UCSD-AML1 (cell line): ENCODE measurements around the gene TBL1Y.
"Not testable (repeated sequence)": the region's sequence is repeated elsewhere in the genome, so short reads cannot be mapped to it uniquely, and the experiment has no call there.

Experiments
- DNase-seq: peaks from one replicate; lab custom pipeline; 2025; ENCODE audit not compliant: unreplicated experiment; lab: John Stamatoyannopoulos, UW

TBL1Y gene

DNA sequence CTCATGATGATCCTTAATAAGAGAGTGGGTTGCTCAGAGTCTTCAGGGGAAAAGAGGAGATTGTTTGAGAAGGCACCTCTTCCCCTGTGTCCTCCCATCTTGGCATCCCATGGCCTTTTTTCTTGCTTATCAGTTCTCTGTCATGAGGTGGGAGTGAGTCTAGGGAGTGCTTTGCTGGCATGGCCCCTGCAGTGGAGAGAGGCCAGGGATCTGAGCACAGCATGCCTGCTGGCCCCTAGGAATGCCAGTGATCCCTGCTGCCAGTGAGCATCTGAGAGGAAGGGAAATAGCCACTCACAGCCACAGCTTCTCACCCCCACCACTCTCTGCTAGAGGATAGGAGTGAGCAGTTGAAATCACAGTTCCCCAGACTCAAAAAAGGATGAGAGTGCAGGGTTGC, 168.2 kb downstream of the TBL1Y start:
- no peak for DNase-seq

DNA sequence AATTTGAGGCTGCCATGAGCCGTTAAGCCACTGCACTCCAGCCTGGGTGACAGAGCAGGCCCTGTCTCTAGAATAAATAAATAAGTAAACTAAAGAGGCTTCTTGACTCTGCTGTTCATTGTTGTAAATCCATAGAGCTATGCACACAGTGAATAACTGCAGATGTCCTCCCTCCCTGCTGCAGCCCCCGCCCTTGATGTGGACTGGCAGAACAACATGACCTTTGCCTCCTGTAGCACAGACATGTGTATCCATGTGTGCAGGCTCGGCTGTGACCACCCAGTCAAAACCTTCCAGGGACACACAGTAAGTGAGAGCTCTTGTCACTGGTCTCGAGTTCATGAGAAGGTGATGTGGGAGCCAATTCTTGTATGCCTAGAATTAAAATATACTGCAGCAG, 170.1 kb downstream of the TBL1Y start:
- DNase-seq = not testable (repeated sequence)

DNA sequence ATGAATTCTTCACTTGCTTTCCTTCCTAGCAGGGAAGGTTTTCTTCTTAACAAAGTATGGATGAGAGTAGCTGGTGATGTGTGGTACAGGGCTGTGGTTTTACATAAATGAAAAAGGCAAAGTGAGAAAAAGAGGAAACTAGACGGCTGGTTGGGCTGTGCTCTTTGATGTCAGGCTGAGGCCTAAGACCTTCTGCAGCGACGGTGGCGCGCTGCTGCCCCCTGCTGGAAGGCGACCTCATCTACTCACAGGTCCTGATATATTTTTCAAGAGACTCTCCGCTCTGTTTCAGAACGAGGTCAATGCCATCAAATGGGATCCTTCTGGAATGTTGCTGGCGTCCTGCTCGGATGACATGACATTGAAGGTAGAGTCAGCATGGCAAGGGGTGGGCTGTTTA, 175.1 kb downstream of the TBL1Y start:
- no peak for DNase-seq

DNA sequence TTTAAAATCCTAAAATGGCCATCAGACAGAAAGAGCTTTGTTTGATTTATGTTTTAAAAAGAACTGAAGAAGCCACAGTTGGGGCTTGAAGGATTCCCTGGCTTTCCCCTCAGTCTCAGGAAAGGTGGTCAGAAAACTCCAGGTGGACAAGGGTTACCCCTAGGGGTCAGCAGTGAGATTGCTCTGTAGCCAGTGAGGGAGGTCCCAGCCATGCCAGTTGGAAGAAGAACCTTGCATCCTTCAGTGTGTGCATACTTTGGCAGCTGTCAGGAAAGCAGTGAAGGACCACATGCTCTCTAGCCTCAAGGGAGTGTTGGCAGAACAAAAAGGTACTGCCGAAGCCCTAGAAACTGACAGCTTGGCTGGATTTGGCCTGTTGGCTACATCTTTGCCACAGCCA, 182.3 kb downstream of the TBL1Y start:
- no peak for DNase-seq

DNA sequence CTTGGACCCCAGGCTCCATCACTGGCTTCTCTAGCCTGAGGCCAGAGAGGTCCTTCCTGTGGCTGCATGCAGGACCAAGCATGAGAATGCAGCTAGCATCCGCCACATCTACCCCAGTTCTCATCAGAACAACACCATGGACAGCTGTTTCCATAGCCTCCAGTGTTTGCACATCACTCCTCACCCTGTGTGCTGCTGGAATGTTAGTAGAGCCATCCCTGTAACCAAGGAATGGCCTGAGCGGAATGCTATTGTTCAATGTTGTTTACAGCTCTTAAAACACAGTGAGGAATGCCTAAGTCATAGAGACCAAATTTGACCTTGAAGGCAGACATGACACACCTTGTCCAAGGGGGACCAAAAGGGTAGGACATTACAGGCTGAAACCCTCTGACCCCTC, 183.9 kb downstream of the TBL1Y start:
- no peak for DNase-seq

DNA sequence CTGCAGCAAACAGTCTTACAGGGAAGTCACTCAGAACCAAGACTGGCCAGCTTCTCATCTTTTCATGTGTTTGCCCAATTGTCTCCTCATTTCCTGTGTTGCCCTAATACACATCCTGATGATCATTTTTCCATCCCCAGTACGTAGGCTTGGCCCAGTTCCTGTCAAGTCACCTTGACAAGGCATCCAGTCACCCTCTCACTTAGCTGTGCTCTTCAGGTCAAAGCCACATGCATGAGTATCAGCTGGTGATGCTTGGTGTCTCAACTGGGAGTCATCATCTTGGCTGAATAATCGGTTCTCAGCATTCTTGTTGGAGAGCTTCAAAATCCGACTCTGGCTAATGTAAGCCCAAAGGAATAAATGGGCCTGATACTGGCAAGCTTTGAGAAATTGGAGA, 186.5 kb downstream of the TBL1Y start:
- DNase-seq = no peak

DNA sequence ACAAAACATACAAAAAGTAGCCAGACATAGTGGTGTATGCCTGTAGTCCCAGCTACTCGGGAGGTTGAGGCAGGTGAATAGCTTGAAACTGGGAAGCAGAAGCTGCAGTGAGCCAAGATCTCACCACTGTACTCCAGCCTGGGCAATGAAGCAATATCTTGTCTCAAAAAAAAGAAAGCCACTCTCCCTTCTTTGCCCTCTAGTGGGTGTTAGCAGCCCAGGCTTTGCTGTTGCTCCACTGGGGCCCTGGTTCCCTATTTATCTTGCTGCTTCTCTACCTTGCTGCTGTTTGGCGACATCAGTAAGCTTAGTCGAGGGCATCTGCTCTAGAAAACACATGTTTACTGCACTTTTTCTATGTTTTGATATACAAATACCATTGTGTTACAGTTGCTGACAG, 189.2 kb downstream of the TBL1Y start:
- no peak for DNase-seq

DNA sequence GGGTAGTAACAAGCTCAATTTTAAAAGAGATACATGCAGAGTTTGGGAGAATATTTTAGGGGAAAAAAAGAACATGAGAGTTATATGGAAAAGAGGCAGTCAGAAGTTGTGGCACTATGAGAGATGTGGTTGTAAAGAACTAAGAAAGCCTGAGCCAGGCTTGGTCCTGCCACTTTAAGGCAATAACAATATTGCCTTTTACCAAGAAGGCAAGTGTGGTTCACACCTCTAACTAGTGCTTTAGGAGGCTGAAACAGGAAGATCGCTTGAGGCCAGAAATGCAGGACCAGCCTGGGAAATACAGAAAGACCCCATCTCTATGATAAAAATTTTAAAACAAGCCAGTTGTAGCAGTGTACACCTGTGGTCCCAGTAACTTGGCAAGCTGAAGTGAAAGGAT, 192.2 kb downstream of the TBL1Y start:
- no peak for DNase-seq

DNA sequence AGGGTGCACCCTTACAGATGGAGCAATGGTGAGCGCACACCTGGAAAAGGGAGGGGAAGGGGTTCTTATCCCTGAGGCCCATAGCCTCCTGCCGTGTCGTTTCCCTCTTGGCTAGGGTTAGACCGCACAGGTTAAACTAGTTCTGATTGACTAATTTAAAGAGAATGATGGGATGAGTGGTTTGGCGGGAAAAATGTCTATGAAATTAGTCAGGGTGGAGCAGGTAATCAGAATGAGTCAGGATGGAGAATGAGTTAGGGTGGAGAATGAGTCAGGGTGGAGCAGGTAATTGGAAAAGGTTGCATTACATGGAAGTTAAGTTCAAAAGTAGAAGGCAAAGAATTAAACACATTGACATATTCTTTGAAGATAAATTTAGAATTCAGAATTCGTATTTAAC, 196.7 kb downstream of the TBL1Y start:
- DNase-seq = no peak

DNA sequence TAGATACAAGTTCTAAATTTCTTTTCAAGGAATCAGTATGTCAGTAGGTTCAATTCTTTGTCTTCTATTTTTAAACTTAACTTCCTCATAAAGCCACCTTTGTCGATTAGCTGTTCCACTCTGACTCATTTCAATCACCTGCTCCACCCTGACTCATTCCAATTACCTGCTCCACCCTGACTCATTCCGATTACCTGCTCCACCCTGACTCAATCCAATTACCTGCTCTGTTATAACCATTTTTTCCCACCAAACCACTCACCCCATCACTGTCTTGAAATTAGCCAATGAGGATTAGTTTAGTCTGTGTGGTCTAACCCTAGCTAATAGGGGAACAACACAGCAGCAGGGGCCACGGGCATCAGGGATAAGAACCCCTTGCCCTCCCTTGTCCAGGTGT, 199.6 kb downstream of the TBL1Y start:
- DNase-seq = no peak

DNA sequence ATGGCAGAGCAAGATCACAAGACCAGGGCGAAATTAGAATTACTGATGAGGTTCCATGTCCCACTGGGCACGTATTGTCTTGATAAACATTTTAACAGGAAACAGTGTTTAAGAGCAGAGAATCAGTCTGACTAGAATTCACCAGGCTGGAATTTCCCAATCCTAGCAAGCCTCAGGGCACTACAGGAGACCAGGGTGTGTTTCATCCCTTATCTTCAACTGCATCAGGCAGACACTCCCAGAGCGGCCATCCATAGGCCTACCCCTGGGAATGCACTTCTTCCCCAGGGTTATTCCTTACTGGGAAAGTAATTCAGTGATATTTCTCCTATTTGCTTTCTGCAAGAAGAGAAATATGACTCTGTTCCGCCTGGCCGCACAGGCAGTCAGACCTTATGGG, 205.4 kb downstream of the TBL1Y start:
- DNase-seq = no peak

DNA sequence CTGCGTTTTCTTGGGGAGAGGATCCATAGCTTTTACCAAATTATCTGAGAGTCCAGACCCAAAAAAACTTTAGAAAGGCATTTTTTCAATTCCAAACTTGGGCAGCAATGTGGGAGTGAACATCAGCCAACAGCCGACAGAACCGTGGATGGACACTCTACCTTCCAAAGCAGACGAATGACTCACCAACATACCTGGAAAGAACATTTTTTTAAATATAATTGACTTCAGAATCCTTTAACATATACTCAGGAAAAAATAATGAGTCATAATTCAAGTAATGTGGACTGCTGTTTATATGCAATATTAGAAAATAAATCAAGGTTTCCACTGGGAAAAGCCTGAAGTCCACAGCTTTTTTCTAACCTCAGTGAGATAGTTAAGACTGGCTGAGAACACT, 211.7 kb downstream of the TBL1Y start:
- DNase-seq = no peak

DNA sequence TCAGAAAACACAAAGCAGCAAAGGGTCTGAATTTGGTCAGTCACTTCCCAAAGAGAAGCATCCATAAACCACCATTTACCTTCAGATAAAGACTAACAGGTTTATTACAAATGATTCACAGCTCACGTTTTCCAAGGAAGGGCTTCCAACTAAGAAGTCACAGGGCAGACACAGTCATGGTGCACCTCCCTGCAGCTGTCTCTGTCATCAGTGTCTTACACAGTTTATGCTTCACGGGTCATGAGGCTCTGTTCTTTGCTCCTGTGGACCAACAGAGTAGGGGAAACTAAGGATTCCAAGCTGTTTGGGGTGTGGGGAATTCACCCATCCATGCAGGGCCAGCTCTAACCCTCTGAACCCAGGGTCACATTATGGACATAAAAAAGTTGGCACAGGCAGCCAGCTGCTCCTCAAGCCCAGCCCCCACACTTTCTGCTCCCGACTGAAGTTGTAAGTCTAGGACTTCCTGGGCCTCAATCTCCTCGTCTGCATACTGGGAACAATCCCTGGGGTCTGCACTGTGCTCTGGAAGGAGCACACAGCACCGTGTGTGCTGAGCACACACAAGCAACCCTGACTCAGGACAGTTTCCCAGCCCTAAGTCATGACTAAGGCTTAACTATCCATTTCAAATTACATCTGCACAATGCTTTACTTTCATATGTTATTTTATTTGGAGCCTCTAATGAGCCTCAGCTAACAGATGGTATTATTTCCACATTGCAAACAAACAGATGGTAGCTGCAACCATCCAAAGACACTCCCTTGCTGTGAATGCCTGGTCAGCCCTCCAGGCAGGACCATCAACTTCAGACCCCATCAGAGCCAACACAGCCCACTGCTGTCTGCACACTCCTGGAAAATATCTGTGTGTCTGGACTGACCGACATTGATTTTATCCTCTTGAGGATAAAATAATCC, 214.9 kb downstream of the TBL1Y start:
- no peak for DNase-seq

DNA sequence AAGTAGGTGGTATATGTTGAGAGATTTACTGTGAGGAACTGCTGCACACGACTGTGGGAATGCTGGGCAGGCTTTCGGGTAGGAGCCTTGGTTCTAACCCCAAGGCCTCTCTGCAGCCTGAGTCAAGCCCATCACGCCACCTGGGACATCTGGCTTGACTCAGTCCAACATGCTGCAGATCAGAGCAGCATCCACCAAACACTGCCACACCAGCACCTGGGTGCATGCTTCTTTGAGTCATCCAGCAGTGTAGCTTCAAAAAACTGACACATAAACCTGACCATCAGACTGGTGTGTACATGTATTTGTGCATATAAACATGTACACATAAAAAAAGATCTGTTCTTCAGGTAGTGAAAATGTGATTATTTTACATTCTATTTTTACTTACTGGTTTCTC, 217.7 kb downstream of the TBL1Y start:
- DNase-seq = no peak
